ACC112 (cell line): Measurements from ENCODE around the gene TMEM115.

Experiments used
- H2AFZ ChIP-seq: fragments of 200-600 bp; sonication (generic); one replicate; pipeline ENCODE4 v1.6.0; 2017; ENCODE audit warnings: antibody characterized with exemption, low read length; ENCODE audit not compliant: unreplicated experiment
- H3K27ac ChIP-seq: fragments of 200-600 bp; sonication (generic); 2 replicates; pipeline ENCODE4 v1.5.1; 2014; ENCODE audit warnings: low read depth, mild to moderate bottlenecking, antibody characterized with exemption, low read length, moderate library complexity
- H3K27me3 ChIP-seq: fragments of 200-600 bp; sonication (generic); 2 replicates; pipeline ENCODE4 v1.6.1; 2014; ENCODE audit warnings: mild to moderate bottlenecking, antibody characterized with exemption, low read length, moderate library complexity, mixed read lengths; ENCODE audit not compliant: insufficient read depth
- H3K36me3 ChIP-seq: fragments of 200-600 bp; sonication (generic); 2 replicates; pipeline ENCODE4 v1.6.1; 2016; ENCODE audit warnings: mild to moderate bottlenecking, antibody characterized with exemption, low read length, moderate library complexity, mixed read lengths; ENCODE audit not compliant: insufficient read depth
- H3K4me1 ChIP-seq: fragments of 200-600 bp; sonication (generic); one replicate; pipeline ENCODE4 v1.6.1; 2016; ENCODE audit warnings: low read length, mixed read lengths; ENCODE audit not compliant: insufficient read depth, unreplicated experiment, control insufficient read depth
- H3K4me3 ChIP-seq: fragments of 200-600 bp; sonication (generic); 2 replicates; pipeline ENCODE4 v1.5.1; 2014; ENCODE audit warnings: mild to moderate bottlenecking, low read depth, low read length
- H3K79me2 ChIP-seq: fragments of 200-600 bp; sonication (generic); one replicate; pipeline ENCODE4 v1.6.0; 2016; ENCODE audit warnings: low read length; ENCODE audit not compliant: control insufficient read depth, unreplicated experiment, insufficient read depth

The TMEM115 gene

GRCh38 chr3:50322386-50323091, 36.8 kb downstream of the TMEM115 start, which contains the start of gene HYAL2:
Gene HYAL2, minus strand, starts transcription at chr3:50322745. Its CDS starts 2,256 bp downstream, at chr3:50320489.
- peak within 1 kb of the TSS; percentile 84 for H3K4me3 ChIP-seq
- H3K27ac ChIP-seq, result peak within 1 kb of the TSS; percentile 88
- peaks cover 7% of the 10 kb centered on the region; the same call in 1 of the 2 replicates for H3K36me3 ChIP-seq
- peak within 1 kb of the TSS; percentile 65 for H2AFZ ChIP-seq
- H3K79me2 ChIP-seq, result peaks cover 29% of the 10 kb centered on the region
- H3K27me3 ChIP-seq, result no peaks in the 10 kb centered on the region
- H3K4me1 ChIP-seq, result peaks cover 35% of the 10 kb centered on the region

DNA sequence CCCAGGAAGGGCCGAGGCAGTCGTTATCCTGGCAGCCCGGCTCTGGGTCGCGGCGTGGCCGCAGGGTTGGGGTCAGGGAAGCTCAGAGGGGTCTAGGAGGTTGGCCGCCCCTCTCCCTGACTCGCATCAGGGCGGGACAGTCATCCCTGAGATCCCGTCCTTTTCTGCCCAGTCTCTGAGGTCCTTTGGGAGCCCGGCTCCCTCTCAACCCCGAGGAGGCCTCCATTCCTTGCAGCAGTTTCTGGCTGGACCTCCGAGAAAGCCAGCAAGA, 37.3 kb downstream of the TMEM115 start:
- Histone ChIP-seq H3K4me3 (peak overlapping the region; percentile 84), H3K27me3 (no peaks in the 10 kb centered on the region), H3K36me3 (peaks cover 7% of the 10 kb centered on the region; the same call in 1 of the 2 replicates), H2AFZ (peak overlapping the region; percentile 65), H3K79me2 (peaks cover 24% of the 10 kb centered on the region), H3K27ac (no peak overlapping the region), H3K4me1 (peaks cover 35% of the 10 kb centered on the region)

DNA sequence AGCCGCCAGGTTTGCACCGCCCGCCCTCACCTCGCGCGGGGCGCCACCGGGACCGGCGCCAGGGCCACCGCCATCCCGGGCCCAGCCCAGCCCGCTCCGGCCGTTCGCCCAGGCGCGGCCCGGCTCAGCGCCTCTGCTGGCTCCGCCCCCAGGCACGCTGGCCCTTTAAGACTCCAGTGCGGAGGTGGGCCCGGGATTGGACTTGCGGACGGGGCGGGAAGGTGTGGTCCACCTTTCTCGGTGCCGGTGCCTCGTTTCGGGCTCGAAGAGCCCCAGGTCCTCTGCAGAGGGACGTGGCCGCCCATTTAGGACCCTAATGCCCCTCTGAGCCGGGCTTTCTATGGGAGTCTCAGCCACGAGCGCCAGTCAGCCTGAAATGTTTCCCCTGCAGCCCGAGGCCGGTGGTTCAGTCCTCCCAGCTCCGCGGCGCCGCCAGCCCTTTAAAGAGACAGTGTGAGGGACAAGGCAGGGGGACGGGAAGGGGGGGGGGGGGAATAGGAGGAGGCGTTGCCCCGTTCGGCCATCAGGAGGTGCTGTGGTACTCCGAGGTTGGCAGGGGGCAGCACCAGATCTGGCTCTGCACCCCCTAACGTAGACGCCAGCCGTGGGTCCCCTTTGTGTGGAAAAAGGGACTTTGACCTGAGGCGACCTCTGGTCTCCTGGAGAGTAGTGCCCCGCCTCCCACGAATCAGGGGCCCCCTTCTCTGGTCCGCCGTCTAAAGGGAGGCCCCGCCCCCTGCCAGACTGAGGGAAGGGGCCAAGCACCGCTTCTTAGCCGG, 37.8 kb downstream of the TMEM115 start:
- peaks cover 22% of the 10 kb centered on the region for H3K79me2 ChIP-seq
- peak overlapping the region; percentile 84 for H3K4me3 ChIP-seq
- peak overlapping the region; percentile 89 for H2AFZ ChIP-seq
- H3K27ac ChIP-seq, result peak overlapping the region; percentile 88
- peaks cover 7% of the 10 kb centered on the region; the same call in 1 of the 2 replicates for H3K36me3 ChIP-seq
- peaks cover 39% of the 10 kb centered on the region for H3K4me1 ChIP-seq
- H3K27me3 ChIP-seq, result no peaks in the 10 kb centered on the region

DNA sequence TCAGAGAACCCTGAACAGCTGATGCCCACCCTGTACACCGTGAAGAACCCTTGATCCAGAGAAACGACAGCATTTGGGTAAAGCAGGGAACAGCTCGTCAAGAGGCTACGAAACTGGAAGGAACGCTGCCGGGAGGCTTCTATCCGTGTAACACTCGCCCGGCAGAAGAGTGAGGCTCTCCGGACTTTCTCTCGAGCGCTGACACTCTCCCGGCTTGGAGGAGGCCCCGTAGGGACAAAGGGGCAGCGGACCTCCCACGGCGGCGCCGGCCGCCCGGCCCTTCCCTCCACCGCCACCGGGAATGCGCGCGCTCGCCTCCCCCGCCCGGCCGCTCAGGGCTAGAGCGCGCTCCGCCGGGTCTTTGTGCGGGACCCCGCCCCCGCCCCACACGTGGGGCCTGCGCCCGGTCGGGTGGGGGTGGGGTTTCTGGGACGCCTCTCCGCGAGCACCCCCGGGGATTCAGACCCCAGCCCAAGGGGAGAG, 38.4 kb downstream of the TMEM115 start:
- peaks cover 22% of the 10 kb centered on the region for H3K79me2 ChIP-seq
- H3K4me1 ChIP-seq, result peaks cover 42% of the 10 kb centered on the region
- peak overlapping the region; percentile 88 for H3K27ac ChIP-seq
- peak overlapping the region; percentile 89 for H2AFZ ChIP-seq
- peak overlapping the region; percentile 84 for H3K4me3 ChIP-seq
- peaks cover 7% of the 10 kb centered on the region; the same call in 1 of the 2 replicates for H3K36me3 ChIP-seq
- H3K27me3 ChIP-seq, result no peaks in the 10 kb centered on the region

DNA sequence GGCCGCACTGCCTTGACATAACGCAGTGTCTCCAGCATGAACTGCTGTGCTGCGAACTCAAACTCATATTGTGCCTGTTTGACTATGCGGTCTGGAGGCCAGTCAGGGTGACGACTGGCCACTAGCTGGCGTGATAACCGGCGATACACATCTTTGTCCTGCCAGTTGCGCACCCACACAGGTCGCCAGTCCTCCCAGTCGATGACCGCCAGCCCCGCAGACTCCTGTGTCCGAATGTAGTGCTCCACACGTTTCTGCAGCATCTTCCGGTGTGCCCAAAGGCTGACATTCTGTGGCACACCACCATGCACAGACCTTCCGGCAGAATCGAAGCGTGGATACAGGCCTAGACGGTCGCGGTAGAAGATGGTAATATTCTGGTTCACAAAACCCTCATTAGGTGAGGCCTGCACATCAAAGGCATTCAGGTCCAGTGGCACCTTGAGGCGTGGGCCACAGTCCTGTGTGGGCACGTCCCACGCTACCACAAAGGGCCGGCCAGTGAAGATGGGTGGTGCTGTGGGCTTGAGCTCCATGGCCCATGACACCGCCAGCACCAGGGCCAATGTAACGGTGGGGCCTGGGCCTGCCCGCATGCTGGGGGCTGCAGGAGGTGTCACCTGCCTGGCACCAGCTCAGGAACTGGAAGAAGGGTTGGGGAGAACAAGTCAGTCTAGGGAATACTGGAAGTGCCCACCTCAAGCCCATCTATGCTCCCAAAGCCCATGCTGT, 39.3 kb downstream of the TMEM115 start:
- H3K4me3 ChIP-seq, result peak overlapping the region; percentile 84
- peaks cover 22% of the 10 kb centered on the region for H3K79me2 ChIP-seq
- no peaks in the 10 kb centered on the region for H3K27me3 ChIP-seq
- no peak overlapping the region for H3K27ac ChIP-seq
- no peak overlapping the region for H2AFZ ChIP-seq
- H3K4me1 ChIP-seq, result peaks cover 42% of the 10 kb centered on the region
- peaks cover 9% of the 10 kb centered on the region; the same call in 1 of the 2 replicates for H3K36me3 ChIP-seq

GRCh38 chr3:50319181-50319893, 40.0 kb downstream of the TMEM115 start:
- no peaks in the 10 kb centered on the region for H3K27me3 ChIP-seq
- peaks cover 22% of the 10 kb centered on the region for H3K79me2 ChIP-seq
- no peak overlapping the region for H2AFZ ChIP-seq
- peaks cover 10% of the 10 kb centered on the region; the same call in 1 of the 2 replicates for H3K36me3 ChIP-seq
- H3K27ac ChIP-seq, result no peak overlapping the region
- H3K4me1 ChIP-seq, result peaks cover 40% of the 10 kb centered on the region
- H3K4me3 ChIP-seq, result peak overlapping the region; percentile 84; the same call in 1 of the 2 replicates

DNA sequence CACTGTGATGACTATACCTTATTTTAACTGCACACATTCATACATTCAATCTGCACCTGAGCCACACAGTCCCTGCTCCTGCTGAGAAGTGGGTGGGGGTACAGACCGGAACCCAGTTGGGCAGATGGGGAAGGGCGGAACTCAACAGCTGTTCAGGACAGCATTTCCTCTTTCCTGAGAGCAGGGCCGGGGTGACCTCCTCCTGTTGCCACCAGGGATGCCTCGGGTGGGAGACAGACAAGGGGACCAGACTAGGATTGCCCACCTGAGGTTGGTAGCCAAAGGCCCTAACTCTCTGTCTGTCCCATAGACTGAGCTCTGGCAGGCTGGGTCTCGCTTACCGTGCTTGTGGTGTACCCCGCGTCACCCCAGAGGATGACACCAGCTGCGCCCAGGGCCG, 40.7 kb downstream of the TMEM115 start:
- Histone ChIP-seq H2AFZ (no peak overlapping the region), H3K79me2 (peaks cover 22% of the 10 kb centered on the region), H3K4me1 (peaks cover 33% of the 10 kb centered on the region), H3K4me3 (no peak overlapping the region), H3K36me3 (peaks cover 10% of the 10 kb centered on the region; the same call in 1 of the 2 replicates), H3K27ac (no peak overlapping the region), H3K27me3 (no peaks in the 10 kb centered on the region)

DNA sequence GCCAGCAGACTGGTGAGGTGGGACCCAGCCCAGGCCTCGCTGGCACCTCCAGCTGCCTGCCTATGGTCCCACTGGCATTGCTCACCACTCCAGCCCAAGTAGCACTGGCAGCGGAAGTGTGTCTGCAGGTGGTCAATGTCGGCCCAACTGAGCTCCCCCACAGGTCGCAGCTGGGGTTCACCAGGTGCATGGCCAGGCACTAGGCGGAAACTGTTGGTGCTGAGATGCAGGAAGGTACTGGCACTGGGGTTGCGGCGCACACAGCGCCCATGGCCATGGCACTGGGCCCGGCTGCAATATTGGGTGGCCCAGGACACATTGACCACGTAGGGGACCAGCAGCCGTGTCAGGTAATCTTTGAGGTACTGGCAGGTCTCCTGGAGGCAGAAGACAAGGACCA, 41.2 kb downstream of the TMEM115 start:
- Histone ChIP-seq H3K27ac (no peak overlapping the region), H2AFZ (no peak overlapping the region), H3K79me2 (peaks cover 22% of the 10 kb centered on the region), H3K4me1 (peaks cover 29% of the 10 kb centered on the region), H3K36me3 (peaks cover 10% of the 10 kb centered on the region; the same call in 1 of the 2 replicates), H3K4me3 (no peak overlapping the region), H3K27me3 (no peaks in the 10 kb centered on the region)

DNA sequence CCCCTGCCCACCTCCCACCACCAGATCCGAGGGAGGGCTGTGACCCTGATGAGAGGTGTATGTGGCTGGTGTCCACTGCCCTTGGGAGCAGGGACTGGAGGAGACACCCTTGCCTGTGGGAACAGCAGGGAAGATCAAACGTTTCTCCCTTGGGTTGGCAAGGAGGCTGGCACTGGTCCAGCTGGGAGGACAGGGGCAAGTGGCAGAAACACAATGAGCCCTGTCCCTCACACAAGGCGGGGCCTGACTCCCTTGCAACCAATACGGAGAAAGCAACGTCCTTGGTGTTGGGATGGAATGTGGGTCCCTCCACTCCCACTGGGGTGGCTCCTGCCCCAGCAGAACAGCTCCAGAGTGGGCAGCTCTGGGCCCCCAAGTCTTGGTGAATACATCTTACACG, 42.0 kb downstream of the TMEM115 start:
- Histone ChIP-seq H3K79me2 (peaks cover 22% of the 10 kb centered on the region), H3K27ac (no peak overlapping the region), H3K4me3 (no peak overlapping the region), H2AFZ (no peak overlapping the region), H3K27me3 (no peaks in the 10 kb centered on the region), H3K36me3 (peaks cover 10% of the 10 kb centered on the region; the same call in 1 of the 2 replicates), H3K4me1 (peaks cover 23% of the 10 kb centered on the region)
